HG03342 (cell line): ENCODE data around the gene ZC3HAV1L.
A peak's percentile ranks its signal among the peaks of the same experiment; 100 is the strongest.
"Not testable (repeated sequence)": the region's sequence is repeated elsewhere in the genome, so short reads cannot be mapped to it uniquely, and the experiment has no call there.

ENCODE experiments used
- ATAC-seq: cut with Tn5 transposase; IDR thresholded peaks from one replicate; pipeline ENCODE4 v1.9.1; 2021; ENCODE audit warnings: mild to moderate bottlenecking, moderate library complexity; ENCODE audit not compliant: unreplicated experiment

ZC3HAV1L gene

GRCh38 chr7:139035586-139036353, at the start of gene ZC3HAV1L:
ZC3HAV1L (minus strand) TSS chr7:139036042; CDS start chr7:139036017, 25 bp downstream.
- peak; percentile 77 for ATAC-seq

- no peak for ATAC-seq
Observed at GRCh38 chr7:139084709-139085108, 48.9 kb upstream of the ZC3HAV1L start.

- ATAC-seq = no peak
Observed at GRCh38 chr7:139081584-139081983, 45.7 kb upstream of the ZC3HAV1L start.

GRCh38 chr7:139080905-139081304, 45.1 kb upstream of the ZC3HAV1L start:
- ATAC-seq = no peak

- no peak for ATAC-seq
Observed at GRCh38 chr7:139079861-139080260, 44.0 kb upstream of the ZC3HAV1L start.

GRCh38 chr7:139078911-139079310, 43.1 kb upstream of the ZC3HAV1L start:
- no peak for ATAC-seq

- no peak for ATAC-seq
Observed at GRCh38 chr7:139078399-139078798, 42.6 kb upstream of the ZC3HAV1L start.

- ATAC-seq = not testable (repeated sequence)
Observed at GRCh38 chr7:139077706-139078105, 41.9 kb upstream of the ZC3HAV1L start.

- ATAC-seq = no peak
Observed at GRCh38 chr7:139075871-139076686, 40.2 kb upstream of the ZC3HAV1L start.

GRCh38 chr7:139075031-139075652, 39.3 kb upstream of the ZC3HAV1L start:
- ATAC-seq = peak; percentile 82

GRCh38 chr7:139072796-139073195, 37.0 kb upstream of the ZC3HAV1L start:
- ATAC-seq = no peak

- ATAC-seq = no peak
Observed at GRCh38 chr7:139071680-139072079, 35.8 kb upstream of the ZC3HAV1L start.

- no peak for ATAC-seq
Observed at GRCh38 chr7:139068544-139069399, 32.9 kb upstream of the ZC3HAV1L start.

- no peak for ATAC-seq
Observed at GRCh38 chr7:139066315-139066714, 30.5 kb upstream of the ZC3HAV1L start.

- ATAC-seq = no peak
Observed at GRCh38 chr7:139065323-139065722, 29.5 kb upstream of the ZC3HAV1L start.

GRCh38 chr7:139061416-139061815, 25.6 kb upstream of the ZC3HAV1L start:
- no peak for ATAC-seq

GRCh38 chr7:139060695-139061237, 24.9 kb upstream of the ZC3HAV1L start:
- no peak for ATAC-seq

GRCh38 chr7:139059905-139060304, 24.1 kb upstream of the ZC3HAV1L start:
- ATAC-seq = no peak

- no peak for ATAC-seq
Observed at GRCh38 chr7:139058943-139059342, 23.1 kb upstream of the ZC3HAV1L start.

- no peak for ATAC-seq
Observed at GRCh38 chr7:139055674-139056073, 19.8 kb upstream of the ZC3HAV1L start.
